ENCODE data around the gene BCAT1.

The BCAT1 gene

GRCh38 chr12:24760162-24760561, 188.7 kb downstream of the BCAT1 start:
- DNase-seq, result no peak

All from left hindlimb (tissue), 1 donor.